HepG2 (cell line): ENCODE results near the gene TRPV2. TPM values are rescaled to one million over a fixed set of nuclear protein-coding genes. Genes with fewer than 3 reads are reported as not detected.

Source experiments
- ARNT ChIP-seq: fragments of 450-650 bp; IDR thresholded peaks from 2 replicates; pipeline ENCODE4 v1.6.1; 2017
- CCDC6 ChIP-seq: sonication (generic); formaldehyde crosslinking; IDR thresholded peaks from 2 replicates; pipeline ENCODE4 v1.8.1; 2022; ENCODE audit warnings: mild to moderate bottlenecking, missing genetic modification reagents, moderate library complexity
- DDIT3 ChIP-seq: sonication (generic); formaldehyde crosslinking; IDR thresholded peaks from 2 replicates; pipeline ENCODE4 v1.4.0; 2020; ENCODE audit warnings: mild to moderate bottlenecking, missing genetic modification reagents
- GABPB1 ChIP-seq: IDR thresholded peaks from 2 replicates; pipeline ENCODE4 v1.6.1; 2016; ENCODE audit warnings: mild to moderate bottlenecking, missing genetic modification reagents, moderate library complexity, missing compliant biosample characterization
- HMGXB3 ChIP-seq: sonication (generic); formaldehyde crosslinking; IDR thresholded peaks from 2 replicates; pipeline ENCODE4 v1.4.0; 2020; ENCODE audit warnings: missing genetic modification reagents, borderline replicate concordance
- KDM1A ChIP-seq: IDR thresholded peaks from 2 replicates; pipeline ENCODE4 v1.6.1; 2016; ENCODE audit warnings: missing compliant biosample characterization
- MAFK ChIP-seq, 2 experiments: IDR thresholded peaks in 1 of 2; conservative IDR thresholded peaks in 1 of 2; 2 replicates each; pipeline ENCODE4 v1.6.1; 2011; ENCODE audit warnings: improper control_type of control experiment in 2 of 2, low read length in 2 of 2
- MLX ChIP-seq: IDR thresholded peaks from 2 replicates; pipeline ENCODE4 v1.6.1; 2016
- MXD3 ChIP-seq: IDR thresholded peaks from 2 replicates; pipeline ENCODE4 v1.6.1; 2016; ENCODE audit warnings: mild to moderate bottlenecking, missing biosample characterization, missing genetic modification reagents
- PAF1 ChIP-seq: IDR thresholded peaks from 2 replicates; pipeline ENCODE4 v1.6.1; 2016; ENCODE audit warnings: missing genetic modification reagents, missing compliant biosample characterization
- PREB ChIP-seq: sonication (generic); formaldehyde crosslinking; IDR thresholded peaks from 2 replicates; pipeline ENCODE4 v1.4.0; 2020; ENCODE audit warnings: missing genetic modification reagents
- RARG ChIP-seq: sonication (generic); formaldehyde crosslinking; IDR thresholded peaks from 2 replicates; pipeline ENCODE4 v1.4.0; 2020; ENCODE audit warnings: low read depth, mild to moderate bottlenecking, missing genetic modification reagents
- SALL2 ChIP-seq: sonication (generic); formaldehyde crosslinking; IDR thresholded peaks from 2 replicates; pipeline ENCODE4 v1.8.1; 2023; ENCODE audit warnings: mild to moderate bottlenecking, missing genetic modification reagents, inconsistent platforms
- SPEN ChIP-seq: sonication (generic); formaldehyde crosslinking; IDR thresholded peaks from 2 replicates; pipeline ENCODE4 v1.5.1; 2020; ENCODE audit warnings: low read depth, mild to moderate bottlenecking, missing genetic modification reagents
- TEAD2 ChIP-seq: sonication (generic); formaldehyde crosslinking; IDR thresholded peaks from 2 replicates; pipeline ENCODE4 v1.9.0; 2021; ENCODE audit warnings: missing genetic modification reagents
- ZFYVE20 ChIP-seq: sonication (generic); formaldehyde crosslinking; IDR thresholded peaks from 2 replicates; pipeline ENCODE4 v1.8.0; 2023; ENCODE audit warnings: low read depth, mild to moderate bottlenecking, moderate library complexity, missing genetic modification reagents, borderline replicate concordance
- ZKSCAN5 ChIP-seq: sonication (generic); formaldehyde crosslinking; IDR thresholded peaks from 2 replicates; pipeline ENCODE4 v1.5.1; 2020; ENCODE audit warnings: mild to moderate bottlenecking, missing genetic modification reagents
- ZNF251 ChIP-seq: sonication (generic); formaldehyde crosslinking; IDR thresholded peaks from 2 replicates; pipeline ENCODE4 v1.9.0; 2021; ENCODE audit warnings: mild to moderate bottlenecking, missing genetic modification reagents
- ZNF253 ChIP-seq: sonication (generic); formaldehyde crosslinking; IDR thresholded peaks from 2 replicates; pipeline ENCODE4 v1.8.0; 2022; ENCODE audit warnings: mild to moderate bottlenecking, missing genetic modification reagents, borderline replicate concordance
- ZNF510 ChIP-seq: sonication (generic); formaldehyde crosslinking; IDR thresholded peaks from 2 replicates; pipeline ENCODE4 v1.4.0; 2020; ENCODE audit warnings: low read depth, mild to moderate bottlenecking, missing genetic modification reagents
- ZNF674 ChIP-seq: sonication (generic); formaldehyde crosslinking; IDR thresholded peaks from 2 replicates; pipeline ENCODE4 v1.5.0; 2020; ENCODE audit warnings: low read depth, mild to moderate bottlenecking, missing genetic modification reagents
- ZNF7 ChIP-seq: IDR thresholded peaks from 2 replicates; pipeline ENCODE4 v1.6.1; 2016; ENCODE audit warnings: missing biosample characterization, missing genetic modification reagents
- ZSCAN9 ChIP-seq: IDR thresholded peaks from 2 replicates; pipeline ENCODE4 v1.6.1; 2016; ENCODE audit warnings: borderline replicate concordance
- polyA plus RNA-seq, 8 experiments: library from polyadenylated mRNA; depleted of rRNA in 3 of 8; stranded (reverse) in 7 of 8; unstranded in 1 of 8; fragments of >200 nt; fragmentation: Illumina TruSeq in 4 of 8; extraction: Trizol in 4 of 8; gene quantifications; 2 replicates each; pipeline versions ENCODE4 v1.2.1 to v1.2.3, GENCODE V29; 2011 to 2016; ENCODE audit warnings: low read depth in 4 of 8, missing spikeins in 1 of 8, mixed read lengths in 1 of 8; ENCODE audit not compliant: insufficient read depth in 1 of 8
- total RNA-seq, 5 experiments: library from RNA; depleted of rRNA; stranded (reverse); fragments of >200 nt; fragmentation: Illumina TruSeq; extraction: Trizol; gene quantifications; 2 replicates each; pipeline ENCODE4 v1.2.3, GENCODE V29; 2016; ENCODE audit warnings: low read depth in 1 of 5

The TRPV2 gene
- total and polyA plus RNA-seq, 2 of the 13 experiments (the other 11 are each of a cell fraction or from before 2014, with no cell fraction given), result 13.6 to 21.3 TPM

GRCh38 chr17:16380640-16381495, 34.5 kb upstream of the TRPV2 start, which contains the start of gene UBB (continued):
- TF ChIP-seq ZNF510 (CRISPR knock-in tag), result 0 out of 2 replicates have a peak, but pooled peaks have one; percentile 35
- TF ChIP-seq ARNT, result no peak
- no peak for TF ChIP-seq ZFYVE20 (CRISPR knock-in tag)
- peak; percentile 67; the same call in 1 of the 2 replicates for TF ChIP-seq GABPB1 (CRISPR knock-in tag)
- no peak for TF ChIP-seq CCDC6 (CRISPR knock-in tag)
- TF ChIP-seq ZNF674 (CRISPR knock-in tag), result no peak
- peak; percentile 80; the same call in 1 of the 2 replicates for TF ChIP-seq SPEN (CRISPR knock-in tag)
- TF ChIP-seq HMGXB3 (CRISPR knock-in tag), result peak; percentile 92
- TF ChIP-seq ZKSCAN5, result no peak; the same call in 1 of the 2 replicates
- TF ChIP-seq ZNF251 (CRISPR knock-in tag), result no peak
- no peak for TF ChIP-seq MLX (CRISPR knock-in tag)
- 0 out of 2 replicates have a peak, but pooled peaks have one; percentile 24 for TF ChIP-seq ZNF7
- TF ChIP-seq ZSCAN9 (CRISPR knock-in tag), result peak; percentile 88
- no peak for TF ChIP-seq PAF1 (CRISPR knock-in tag)
- no peak; the same call in 1 of the 2 replicates for TF ChIP-seq DDIT3 (CRISPR knock-in tag)
- no peak for TF ChIP-seq MXD3 (CRISPR knock-in tag)
- 0 out of 2 replicates have a peak, but pooled peaks have one; percentile 26 for TF ChIP-seq TEAD2 (CRISPR knock-in tag)
- TF ChIP-seq KDM1A (CRISPR knock-in tag), result no peak
- TF ChIP-seq PREB (CRISPR knock-in tag), result peak; percentile 47; the same call in 1 of the 2 replicates
- no peak for TF ChIP-seq RARG (CRISPR knock-in tag)
- TF ChIP-seq SALL2 (CRISPR knock-in tag), result peak; percentile 73
- TF ChIP-seq MAFK (conservative IDR thresholded peaks at IDR 0.05 in 1 of 2, IDR thresholded peaks at IDR 0.05 in 1 of 2; ENCODE audit: low read length in 2 of 2), result no peak
- 0 out of 2 replicates have a peak, but pooled peaks have one; percentile 62 for TF ChIP-seq ZNF253 (CRISPR knock-in tag)
